GM12873 (cell line): ENCODE data around the gene CRHBP.

ENCODE experiments used
- CTCF ChIP-seq: IDR thresholded peaks from 2 replicates; pipeline ENCODE4 v1.5.1; 2012; ENCODE audit warnings: low read depth, mild to moderate bottlenecking, moderate library complexity, low read length, control low read depth; ENCODE audit not compliant: insufficient read depth; ENCODE audit errors: missing control alignments

Gene CRHBP

GRCh38 chr5:76986825-76987526, 34.1 kb downstream of the CRHBP start:
- no peak for TF ChIP-seq CTCF

DNA sequence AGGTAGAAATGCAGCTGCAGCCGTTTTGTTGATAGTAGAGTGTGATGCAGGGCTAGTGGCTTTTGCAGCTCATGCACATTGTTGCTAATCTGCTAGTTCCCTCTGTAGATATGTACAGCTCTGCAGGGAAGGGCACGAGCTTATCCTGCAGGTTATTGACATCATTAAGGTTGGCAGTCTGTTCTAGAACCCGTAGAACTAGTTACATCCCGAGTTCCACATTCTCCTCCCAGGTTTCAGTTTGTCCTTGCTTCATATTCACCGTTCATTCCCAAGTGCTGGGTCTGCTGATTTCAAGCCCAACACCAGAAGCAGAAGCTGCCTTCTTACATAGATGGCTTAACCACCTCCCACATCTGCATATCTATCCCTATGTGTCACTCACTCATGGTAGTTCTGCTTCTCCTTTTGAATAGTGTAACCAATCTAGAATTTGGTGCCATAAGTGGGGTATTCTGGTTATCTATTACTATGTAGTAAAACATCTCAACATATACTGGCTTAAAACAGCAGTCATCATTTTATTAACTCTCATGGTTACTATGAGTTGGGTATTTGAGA, 38.1 kb downstream of the CRHBP start:
- no peak for TF ChIP-seq CTCF

- no peak for TF ChIP-seq CTCF
Measured at GRCh38 chr5:76994337-76994736, 41.5 kb downstream of the CRHBP start.

GRCh38 chr5:76999451-76999850, 46.6 kb downstream of the CRHBP start:
- TF ChIP-seq CTCF: no peak

GRCh38 chr5:77003246-77003645, 50.4 kb downstream of the CRHBP start:
- no peak for TF ChIP-seq CTCF

GRCh38 chr5:77006124-77006523, 53.3 kb downstream of the CRHBP start:
- no peak for TF ChIP-seq CTCF

GRCh38 chr5:77008413-77008812, 55.6 kb downstream of the CRHBP start:
- no peak for TF ChIP-seq CTCF
